AG04450 (cell line): ENCODE data around the gene RNF207. TPM values are rescaled to one million over a fixed set of nuclear protein-coding genes. Genes with fewer than 3 reads are reported as not detected.

Source experiments
- CTCF ChIA-PET: fragments of 300-600, 350-600 bp; formaldehyde crosslinking; extraction: SDS; loops from one replicate; lab custom pipeline; 2022; ENCODE audit warnings: antibody characterized with exemption, inconsistent platforms; lab: Charles Lee
- POLR2A ChIA-PET: fragments of 350-600 bp; formaldehyde crosslinking; extraction: SDS; loops from one replicate; lab custom pipeline; 2021; ENCODE audit warnings: antibody characterized with exemption, inconsistent platforms; lab: Yijun Ruan, JAX
- DNase-seq: peaks from one replicate; pipeline ENCODE4 v3.0.0-alpha.2; 2011; ENCODE audit warnings: low read depth, low spot score
- H3K27ac ChIP-seq: one replicate; pipeline ENCODE4 v1.5.1; 2012; ENCODE audit warnings: low read depth, low read length, control low read depth
- H3K27me3 ChIP-seq: one replicate; pipeline ENCODE4 v1.6.0; 2012; ENCODE audit warnings: low read length; ENCODE audit not compliant: control insufficient read depth, insufficient read depth
- H3K4me3 ChIP-seq: 2 replicates; pipeline ENCODE4 v1.5.1; 2011; ENCODE audit warnings: mild to moderate bottlenecking, low read depth, low read length, control low read depth
- H3K9me3 ChIP-seq: 2 replicates; pipeline ENCODE4 v1.5.1; 2012; ENCODE audit warnings: low read length; ENCODE audit not compliant: control insufficient read depth, insufficient read depth
- polyA plus RNA-seq: library from polyadenylated mRNA; depleted of rRNA; stranded (reverse); fragments of >200 nt; gene quantifications from 2 replicates; pipeline ENCODE4 v1.2.3, GENCODE V29; 2011
- TF ChIP-seq, protein P1 (sequence below): IDR thresholded peaks from 2 replicates; pipeline ENCODE4 v1.5.1; 2011; ENCODE audit warnings: low read depth, low read length, control low read depth, inconsistent platforms

The RNF207 gene
- polyA plus RNA-seq, 1 experiment = 7.2 TPM

DNA sequence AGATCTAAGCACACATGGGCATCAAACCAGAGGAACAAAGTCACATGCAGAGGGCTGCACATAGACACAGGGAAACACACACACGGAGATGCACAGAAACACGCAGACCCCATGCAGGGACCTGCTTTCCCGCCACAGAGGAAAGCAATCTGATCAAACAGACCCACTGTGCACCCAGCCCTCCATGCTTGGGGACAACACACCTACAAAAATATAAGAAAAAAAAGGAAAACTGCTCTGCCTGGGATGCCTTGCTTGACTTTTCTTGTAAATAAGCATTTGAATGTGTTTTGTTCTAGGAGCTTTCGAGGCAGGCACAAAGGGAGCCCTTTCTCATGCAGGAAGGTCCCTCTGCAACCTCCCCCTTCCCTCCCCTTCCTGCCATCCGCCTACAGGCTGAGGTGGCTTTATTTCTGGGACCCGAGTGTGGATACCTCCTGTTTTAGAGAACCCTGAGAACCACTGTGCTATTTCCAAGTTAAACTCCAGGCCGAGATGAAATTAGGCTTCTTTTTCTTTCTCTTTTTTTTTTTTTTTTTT, 33.4 kb downstream of the RNF207 start:
- POLR2A ChIA-PET = no interaction called here
- H3K27ac ChIP-seq = no peak overlapping the region
- TF ChIP-seq, protein P1, sequence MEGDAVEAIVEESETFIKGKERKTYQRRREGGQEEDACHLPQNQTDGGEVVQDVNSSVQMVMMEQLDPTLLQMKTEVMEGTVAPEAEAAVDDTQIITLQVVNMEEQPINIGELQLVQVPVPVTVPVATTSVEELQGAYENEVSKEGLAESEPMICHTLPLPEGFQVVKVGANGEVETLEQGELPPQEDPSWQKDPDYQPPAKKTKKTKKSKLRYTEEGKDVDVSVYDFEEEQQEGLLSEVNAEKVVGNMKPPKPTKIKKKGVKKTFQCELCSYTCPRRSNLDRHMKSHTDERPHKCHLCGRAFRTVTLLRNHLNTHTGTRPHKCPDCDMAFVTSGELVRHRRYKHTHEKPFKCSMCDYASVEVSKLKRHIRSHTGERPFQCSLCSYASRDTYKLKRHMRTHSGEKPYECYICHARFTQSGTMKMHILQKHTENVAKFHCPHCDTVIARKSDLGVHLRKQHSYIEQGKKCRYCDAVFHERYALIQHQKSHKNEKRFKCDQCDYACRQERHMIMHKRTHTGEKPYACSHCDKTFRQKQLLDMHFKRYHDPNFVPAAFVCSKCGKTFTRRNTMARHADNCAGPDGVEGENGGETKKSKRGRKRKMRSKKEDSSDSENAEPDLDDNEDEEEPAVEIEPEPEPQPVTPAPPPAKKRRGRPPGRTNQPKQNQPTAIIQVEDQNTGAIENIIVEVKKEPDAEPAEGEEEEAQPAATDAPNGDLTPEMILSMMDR = no peak
- H3K9me3 ChIP-seq = peaks cover 4% of the 10 kb centered on the region; the same call in 1 of the 2 replicates
- CTCF ChIA-PET = interaction anchor here (1.0 to 1.5 kb wide), 4 partner anchors 8 to 187 kb away, joined by 3 to 8 read pairs (median 4); no protein-coding TSS in a partner anchor
- no peak for DNase-seq
- H3K4me3 ChIP-seq = no peak overlapping the region
- H3K27me3 ChIP-seq = peaks cover 48% of the 10 kb centered on the region

DNA sequence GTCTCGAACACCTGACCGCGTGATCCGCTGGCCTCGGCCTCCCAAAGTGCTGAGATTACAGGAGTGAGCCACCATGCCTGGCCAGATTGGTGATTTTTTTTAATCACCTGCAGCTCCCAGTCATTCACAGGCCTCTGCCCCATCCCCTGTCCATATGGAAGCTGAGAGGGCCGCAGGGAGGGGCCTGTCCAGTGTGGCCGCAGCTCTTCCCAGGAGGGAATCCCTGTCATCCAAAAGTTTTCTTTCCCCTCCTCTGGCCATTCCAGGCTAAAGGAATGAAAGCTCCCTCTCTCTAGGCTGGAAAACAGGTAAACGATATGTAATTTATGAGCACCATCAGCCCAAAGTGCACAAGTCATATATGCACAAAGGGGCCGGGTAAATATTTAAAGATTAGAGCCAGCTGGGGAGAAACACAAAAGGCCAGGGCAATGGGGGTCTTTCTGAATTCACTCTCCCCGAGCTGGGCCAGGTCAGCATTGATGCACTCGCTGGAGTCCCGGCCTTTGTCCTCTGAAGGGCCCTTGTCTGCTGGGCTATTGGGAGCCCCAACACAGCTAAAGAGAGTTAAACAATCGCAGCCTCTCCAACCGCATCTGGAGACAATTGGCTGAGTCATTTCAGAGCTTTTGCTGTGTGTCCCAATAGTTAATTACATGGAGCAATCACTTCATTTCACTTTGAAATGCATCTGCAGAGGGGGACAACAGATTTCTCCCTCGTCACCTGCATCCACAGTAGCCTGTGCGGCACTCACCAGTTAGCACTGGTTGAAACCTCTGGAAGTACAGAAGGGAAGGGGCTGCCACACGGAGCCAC, 34.2 kb downstream of the RNF207 start:
- CTCF ChIA-PET = interaction anchor here (1.0 to 1.5 kb wide), 2 partner anchors 35 to 188 kb away, joined by 3 to 4 read pairs; no protein-coding TSS in a partner anchor

DNA sequence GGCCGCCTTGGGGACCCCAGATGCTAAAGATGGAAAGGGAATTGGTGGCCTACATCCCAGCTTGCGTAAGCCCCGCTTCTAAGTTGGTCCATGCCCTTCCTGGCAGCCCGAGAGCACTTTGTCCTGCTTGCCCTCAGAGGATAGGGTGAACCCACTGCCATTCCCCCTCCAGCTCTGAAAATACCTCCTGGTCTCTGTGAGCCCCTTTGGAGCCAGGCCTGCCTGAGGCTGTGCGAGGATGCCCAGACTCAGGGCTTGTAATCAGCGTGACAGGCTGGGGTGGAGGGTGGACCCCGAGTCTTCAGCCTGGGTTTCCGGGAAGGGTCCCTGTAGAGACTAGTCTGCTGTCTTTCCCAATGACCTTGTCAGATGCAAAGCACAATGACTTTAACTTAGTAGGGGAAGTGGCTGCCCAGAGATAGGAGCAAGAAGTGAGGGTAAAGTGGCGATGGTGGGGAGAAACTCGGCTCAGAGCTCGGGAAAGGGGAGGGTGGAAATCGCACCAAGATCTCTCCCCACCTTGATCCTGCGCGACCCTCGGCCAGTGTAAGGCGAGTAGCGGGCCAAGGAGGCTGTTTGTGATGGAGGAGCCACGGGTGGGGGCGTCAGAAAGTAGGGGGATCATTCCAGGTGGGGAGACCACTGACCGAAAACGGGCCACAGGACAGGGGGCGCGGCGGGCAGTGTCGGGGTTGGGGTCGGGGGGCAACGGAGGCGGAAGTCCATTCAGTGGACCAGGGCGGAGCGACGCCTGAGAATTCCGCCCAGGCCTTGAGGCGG, 35.4 kb downstream of the RNF207 start:
- CTCF ChIA-PET = interaction anchor here (1.0 kb wide), 1 partner anchor 188 kb away, joined by 3 read pairs; no protein-coding TSS in a partner anchor
- TF ChIP-seq, protein P1 = no peak
- no peak overlapping the region for H3K4me3 ChIP-seq
- H3K27me3 ChIP-seq = peaks cover 56% of the 10 kb centered on the region
- DNase-seq = no peak
- no peak overlapping the region for H3K27ac ChIP-seq
- POLR2A ChIA-PET = no interaction called here
- peaks cover 4% of the 10 kb centered on the region; the same call in 1 of the 2 replicates for H3K9me3 ChIP-seq

More for the DNA sequence above, 34.2 kb downstream of the RNF207 start:
- TF ChIP-seq, protein P1 = no peak
- Histone ChIP-seq H3K27ac (no peak overlapping the region), H3K4me3 (no peak overlapping the region), H3K9me3 (peaks cover 4% of the 10 kb centered on the region; the same call in 1 of the 2 replicates), H3K27me3 (peaks cover 53% of the 10 kb centered on the region)
- DNase-seq = no peak
- POLR2A ChIA-PET = no interaction called here

DNA sequence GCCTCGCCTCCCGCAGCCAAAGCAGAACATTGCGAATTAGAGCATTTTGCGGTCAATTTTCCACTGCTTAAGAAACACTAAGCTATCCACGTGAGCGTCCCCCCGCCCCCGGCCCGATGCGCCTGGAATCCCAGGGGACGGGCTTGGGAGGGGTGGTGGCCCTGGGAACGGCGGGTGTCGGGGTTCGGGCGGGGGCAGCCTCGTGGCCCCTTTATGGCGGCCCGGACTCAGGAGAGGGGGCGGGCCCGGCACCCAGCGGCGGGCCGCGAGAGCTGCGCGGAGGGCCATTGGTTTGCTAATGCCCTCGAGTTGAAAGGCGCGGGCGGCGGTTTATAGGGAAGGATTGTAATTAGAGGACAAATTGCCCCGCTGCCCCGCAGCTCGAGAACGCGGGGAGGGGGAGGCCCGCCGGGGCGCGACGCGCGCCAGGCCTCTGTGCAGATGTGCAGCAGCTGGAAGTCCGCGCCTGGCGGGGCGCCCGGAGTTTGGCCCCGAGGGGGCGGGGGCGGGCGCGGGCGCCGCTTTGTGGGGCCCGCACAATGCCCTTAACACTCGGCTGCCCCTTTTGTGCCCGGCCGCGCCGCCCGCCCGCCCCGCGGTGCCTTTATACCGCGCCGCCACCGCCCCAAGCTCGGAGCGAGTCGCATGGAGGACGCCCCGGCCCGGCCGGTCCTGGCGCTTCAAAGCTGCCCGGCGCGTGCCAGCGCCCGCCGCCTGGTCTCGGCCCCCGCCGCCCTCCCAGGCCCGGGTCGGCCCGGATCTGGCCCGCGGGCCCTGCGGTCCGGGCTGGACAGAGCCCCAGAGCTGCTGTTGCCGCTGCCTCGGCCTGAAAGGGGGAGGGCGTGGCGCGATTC, 36.2 kb downstream of the RNF207 start:
- Histone ChIP-seq H3K4me3 (no peak overlapping the region), H3K9me3 (no peaks in the 10 kb centered on the region; the same call in 1 of the 2 replicates), H3K27me3 (peaks cover 59% of the 10 kb centered on the region), H3K27ac (no peak overlapping the region)
- no peak for DNase-seq
- CTCF ChIA-PET = interaction anchor here (0.9 to 2.0 kb wide), 3 partner anchors 37 to 189 kb away, joined by 3 to 4 read pairs (median 3); no protein-coding TSS in a partner anchor
- TF ChIP-seq, protein P1 = no peak
- POLR2A ChIA-PET = no interaction called here
